Naive B cell (primary cell): Measurements from ENCODE around the gene KIAA0513. TPM values are rescaled to one million over a fixed set of nuclear protein-coding genes. Genes with fewer than 3 reads are reported as not detected.

Experiments
- ATAC-seq, 2 donors: fragments of 150-1000 bp; cut with Tn5 transposase; 2 replicates each; pipeline ENCODE4 v1.10.0; 2021; ENCODE audit warnings: low read depth in 2 of 2, mild to moderate bottlenecking in 2 of 2, moderate library complexity in 2 of 2
- DNase-seq: peaks from one replicate; pipeline ENCODE4 v3.0.0; 2022
- H3K27ac Mint-ChIP-seq, 6 donors: one replicate each; pipeline ENCODE4 v1.8.0; 2020 to 2022; ENCODE audit warnings: mild to moderate bottlenecking in 6 of 6, mixed read lengths in 6 of 6, moderate library complexity in 5 of 6, inconsistent platforms in 2 of 6
- H3K27me3 Mint-ChIP-seq, 3 donors: one replicate each; pipeline ENCODE4 v1.8.0; 2021 to 2022; ENCODE audit warnings: mixed read lengths in 3 of 3, mild to moderate bottlenecking in 1 of 3
- H3K36me3 Mint-ChIP-seq, 2 donors: one replicate each; pipeline ENCODE4 v1.8.0; 2020 to 2022; ENCODE audit warnings: mixed read lengths in 2 of 2, inconsistent platforms in 1 of 2, mild to moderate bottlenecking in 1 of 2
- H3K4me1 Mint-ChIP-seq, 3 donors: one replicate each; pipeline ENCODE4 v1.8.0; 2020 to 2022; ENCODE audit warnings: mixed read lengths in 3 of 3, inconsistent platforms in 1 of 3, mild to moderate bottlenecking in 1 of 3, moderate library complexity in 1 of 3
- H3K4me3 Mint-ChIP-seq, 8 donors: one replicate each; pipeline ENCODE4 v1.8.0; 2020 to 2022; ENCODE audit warnings: mild to moderate bottlenecking in 8 of 8, mixed read lengths in 8 of 8, moderate library complexity in 8 of 8, inconsistent platforms in 2 of 8
- H3K9me3 Mint-ChIP-seq, 7 donors: one replicate each; pipeline ENCODE4 v1.8.0; 2020 to 2022; ENCODE audit warnings: mixed read lengths in 7 of 7, mild to moderate bottlenecking in 5 of 7, inconsistent platforms in 2 of 7, moderate library complexity in 1 of 7
- polyA plus RNA-seq, 6 donors: library from polyadenylated mRNA; unstranded; fragments of 300-500 nt; fragmentation: Illumina TruSeq; gene quantifications; one replicate each; pipeline ENCODE4 v1.2.3, GENCODE V29; 2021; ENCODE audit warnings: low read depth in 6 of 6

The KIAA0513 gene
- polyA plus RNA-seq, 6 donors from 2014 or later = 0.89 to 3.1 (median 1.3) TPM

- peaks cover 11 to 19% (median 17%) of the 10 kb centered on the region in 3 donors for H3K4me1 Mint-ChIP-seq
- no peaks in the 10 kb centered on the region for H3K9me3 Mint-ChIP-seq
- H3K27me3 Mint-ChIP-seq = peaks cover 29 to 59% (median 45%) of the 10 kb centered on the region in 3 donors
- DNase-seq (no peak), ATAC-seq (no peak)
- H3K36me3 Mint-ChIP-seq = peaks cover 5 to 21% of the 10 kb centered on the region in 2 donors
- H3K27ac Mint-ChIP-seq = no peak overlapping the region
- H3K4me3 Mint-ChIP-seq = peak overlapping the region in 1 of 8 donors; percentile 37
These were observed 112.3 kb downstream of the KIAA0513 start for GRCh38 chr16:85139881-85140339.

- DNase-seq = no peak
- Mint-ChIP-seq H3K27ac (no peak overlapping the region), H3K27me3 (peaks cover 26 to 65% (median 49%) of the 10 kb centered on the region in 3 donors), H3K9me3 (no peaks in the 10 kb centered on the region), H3K36me3 (peaks cover 5 to 21% of the 10 kb centered on the region in 2 donors), H3K4me3 (no peak overlapping the region), H3K4me1 (peaks cover 11 to 19% (median 17%) of the 10 kb centered on the region in 3 donors)
- ATAC-seq = no peak
These were observed 112.9 kb downstream of the KIAA0513 start for GRCh38 chr16:85140455-85141012.

- Mint-ChIP-seq H3K27ac (no peak overlapping the region), H3K36me3 (peaks cover 5 to 21% of the 10 kb centered on the region in 2 donors), H3K4me1 (peaks cover 11 to 15% (median 15%) of the 10 kb centered on the region in 3 donors)
These were observed 114.0 kb downstream of the KIAA0513 start for GRCh38 chr16:85141491-85142128.

GRCh38 chr16:85142129-85142513 lies 114.5 kb downstream of the KIAA0513 start:
- peaks cover 21 to 60% (median 53%) of the 10 kb centered on the region in 3 donors for H3K27me3 Mint-ChIP-seq
- ATAC-seq (no peak), DNase-seq (no peak)
- H3K4me1 Mint-ChIP-seq = peaks cover 11 to 12% (median 12%) of the 10 kb centered on the region in 3 donors
- H3K9me3 Mint-ChIP-seq = no peaks in the 10 kb centered on the region
- H3K4me3 Mint-ChIP-seq = no peak overlapping the region
- peaks cover 5 to 21% of the 10 kb centered on the region in 2 donors for H3K36me3 Mint-ChIP-seq
- H3K27ac Mint-ChIP-seq = no peak overlapping the region

More at GRCh38 chr16:85141491-85142128, 114.0 kb downstream of the KIAA0513 start:
- no peak for DNase-seq
- H3K4me3 Mint-ChIP-seq = no peak overlapping the region
- peaks cover 21 to 65% (median 55%) of the 10 kb centered on the region in 3 donors for H3K27me3 Mint-ChIP-seq
- no peak for ATAC-seq
- no peaks in the 10 kb centered on the region for H3K9me3 Mint-ChIP-seq

DNA sequence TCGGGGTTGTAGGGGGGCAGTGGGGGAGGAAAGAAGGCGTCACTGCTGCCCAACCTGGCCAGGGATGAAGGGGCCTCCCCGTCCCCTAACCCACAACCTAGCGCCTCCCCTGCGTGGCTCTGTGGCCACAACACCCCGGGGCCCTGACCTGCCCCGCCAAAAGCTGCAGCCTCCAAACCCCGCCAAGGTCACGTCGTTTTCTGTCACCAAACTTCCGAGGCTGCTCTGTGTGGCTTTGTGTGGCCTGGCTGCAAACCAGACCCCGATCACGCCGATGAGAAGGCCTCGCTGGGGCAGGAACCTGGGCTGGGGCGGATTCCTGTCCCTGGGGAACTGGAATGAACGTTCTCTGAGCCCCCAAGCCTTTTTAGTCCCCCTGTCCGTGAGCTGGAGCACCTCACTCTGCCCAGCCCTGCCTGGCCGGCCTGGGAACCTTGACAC lies 115.2 kb downstream of the KIAA0513 start:
- H3K27me3 Mint-ChIP-seq = peaks cover 20 to 54% (median 47%) of the 10 kb centered on the region in 3 donors
- H3K4me3 Mint-ChIP-seq = no peak overlapping the region
- no peak overlapping the region for H3K27ac Mint-ChIP-seq
- no peaks in the 10 kb centered on the region for H3K9me3 Mint-ChIP-seq
- peaks cover 7 to 9% (median 8%) of the 10 kb centered on the region in 3 donors for H3K4me1 Mint-ChIP-seq
- ATAC-seq = no peak
- H3K36me3 Mint-ChIP-seq = peaks cover 5 to 17% of the 10 kb centered on the region in 2 donors
- no peak for DNase-seq

Other genes with a start within 250 kb of the KIAA0513 start
- gene CRISPLD2, start 207.8 kb upstream of the KIAA0513 start, polyA plus RNA-seq = under 1 TPM in 3 of 6 donors, not detected in 3; 0.08 to 0.87 (median 0.32) TPM
- gene ZDHHC7, start 16.3 kb upstream of the KIAA0513 start, polyA plus RNA-seq = 10 to 100 TPM; 29.5 to 41.4 (median 38.2) TPM
- gene CIBAR2, start 84.7 kb downstream of the KIAA0513 start, polyA plus RNA-seq = not detected